HepG2 (cell line): Measurements from ENCODE around the gene TM9SF2.

ENCODE experiments used
- POLR2AphosphoS2 ChIP-seq: IDR thresholded peaks from 2 replicates; pipeline ENCODE4 v1.6.1; 2011; ENCODE audit warnings: low read depth, low read length, improper control_type of control experiment
- PPARG ChIP-seq: conservative IDR thresholded peaks from 2 replicates; pipeline ENCODE4 v1.6.1; 2016; ENCODE audit warnings: missing biosample characterization, missing genetic modification reagents
- TF ChIP-seq, protein P1 (sequence below), 2 experiments: fragments of 450-650 bp in 1 of 2; sonication (generic) in 1 of 2; formaldehyde crosslinking in 1 of 2; IDR thresholded peaks; 2 replicates each; pipeline versions ENCODE4 v1.6.1 to v1.8.0; 2016 to 2022; ENCODE audit warnings: antibody characterized with exemption in 1 of 2, mild to moderate bottlenecking in 1 of 2, missing genetic modification reagents in 1 of 2

DNA sequence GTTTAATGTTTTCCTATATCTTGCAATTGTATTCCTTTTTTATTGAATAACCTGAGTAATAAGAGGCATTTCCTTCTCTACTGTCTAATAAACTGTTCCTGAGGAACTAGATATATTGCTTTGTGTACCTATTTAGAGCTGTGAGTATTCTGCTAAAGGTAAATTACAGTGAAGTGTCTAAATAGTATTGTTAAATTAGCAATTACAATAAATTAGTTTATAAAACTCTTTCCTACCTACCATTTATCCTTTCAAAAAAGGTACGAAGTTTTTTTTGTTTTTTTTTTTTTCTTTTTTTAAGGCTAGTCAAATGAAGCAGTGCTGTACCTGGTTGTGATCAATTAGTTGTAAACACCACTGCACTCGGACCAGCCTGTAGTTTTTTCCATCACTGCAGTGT lies 34.8 kb downstream of the TM9SF2 start:
- TF ChIP-seq POLR2AphosphoS2: no peak
- TF ChIP-seq, protein P1, sequence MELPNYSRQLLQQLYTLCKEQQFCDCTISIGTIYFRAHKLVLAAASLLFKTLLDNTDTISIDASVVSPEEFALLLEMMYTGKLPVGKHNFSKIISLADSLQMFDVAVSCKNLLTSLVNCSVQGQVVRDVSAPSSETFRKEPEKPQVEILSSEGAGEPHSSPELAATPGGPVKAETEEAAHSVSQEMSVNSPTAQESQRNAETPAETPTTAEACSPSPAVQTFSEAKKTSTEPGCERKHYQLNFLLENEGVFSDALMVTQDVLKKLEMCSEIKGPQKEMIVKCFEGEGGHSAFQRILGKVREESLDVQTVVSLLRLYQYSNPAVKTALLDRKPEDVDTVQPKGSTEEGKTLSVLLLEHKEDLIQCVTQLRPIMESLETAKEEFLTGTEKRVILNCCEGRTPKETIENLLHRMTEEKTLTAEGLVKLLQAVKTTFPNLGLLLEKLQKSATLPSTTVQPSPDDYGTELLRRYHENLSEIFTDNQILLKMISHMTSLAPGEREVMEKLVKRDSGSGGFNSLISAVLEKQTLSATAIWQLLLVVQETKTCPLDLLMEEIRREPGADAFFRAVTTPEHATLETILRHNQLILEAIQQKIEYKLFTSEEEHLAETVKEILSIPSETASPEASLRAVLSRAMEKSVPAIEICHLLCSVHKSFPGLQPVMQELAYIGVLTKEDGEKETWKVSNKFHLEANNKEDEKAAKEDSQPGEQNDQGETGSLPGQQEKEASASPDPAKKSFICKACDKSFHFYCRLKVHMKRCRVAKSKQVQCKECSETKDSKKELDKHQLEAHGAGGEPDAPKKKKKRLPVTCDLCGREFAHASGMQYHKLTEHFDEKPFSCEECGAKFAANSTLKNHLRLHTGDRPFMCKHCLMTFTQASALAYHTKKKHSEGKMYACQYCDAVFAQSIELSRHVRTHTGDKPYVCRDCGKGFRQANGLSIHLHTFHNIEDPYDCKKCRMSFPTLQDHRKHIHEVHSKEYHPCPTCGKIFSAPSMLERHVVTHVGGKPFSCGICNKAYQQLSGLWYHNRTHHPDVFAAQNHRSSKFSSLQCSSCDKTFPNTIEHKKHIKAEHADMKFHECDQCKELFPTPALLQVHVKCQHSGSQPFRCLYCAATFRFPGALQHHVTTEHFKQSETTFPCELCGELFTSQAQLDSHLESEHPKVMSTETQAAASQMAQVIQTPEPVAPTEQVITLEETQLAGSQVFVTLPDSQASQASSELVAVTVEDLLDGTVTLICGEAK (IDR thresholded peaks at IDR 0.05): no peak
- TF ChIP-seq, protein P1 (CRISPR knock-in tag; IDR thresholded peaks at IDR 0.05): no peak
- no peak for TF ChIP-seq PPARG
